HepG2 (cell line): Measurements from ENCODE around the gene HS3ST3A1. TPM values are rescaled to one million over a fixed set of nuclear protein-coding genes. Genes with fewer than 3 reads are reported as not detected.

ENCODE experiments used
- FOXP1 ChIP-seq, 2 experiments: fragments of 450-650 bp in 1 of 2; IDR thresholded peaks; 2 replicates each; pipeline ENCODE4 v1.6.1; 2017 to 2018; ENCODE audit warnings: antibody characterized with exemption in 1 of 2
- IRF2 ChIP-seq: IDR thresholded peaks from 2 replicates; pipeline ENCODE4 v1.6.1; 2018; ENCODE audit warnings: missing genetic modification reagents, missing compliant biosample characterization
- MAFF ChIP-seq: IDR thresholded peaks from 2 replicates; pipeline ENCODE4 v1.6.1; 2011; ENCODE audit warnings: low read depth, low read length, improper control_type of control experiment
- NCOA2 ChIP-seq: sonication (generic); formaldehyde crosslinking; IDR thresholded peaks from 2 replicates; pipeline ENCODE4 v1.8.0; 2022; ENCODE audit warnings: inconsistent platforms
- SP140L ChIP-seq: sonication (generic); formaldehyde crosslinking; IDR thresholded peaks from 2 replicates; pipeline ENCODE4 v1.4.0; 2020; ENCODE audit warnings: missing genetic modification reagents, borderline replicate concordance
- U2AF1 ChIP-seq: fragments of 200-400 bp; formaldehyde crosslinking; optimal IDR thresholded peaks from 2 replicates; pipeline ENCODE3; 2017; ENCODE audit warnings: mild to moderate bottlenecking, low read depth, low read length
- ZNF543 ChIP-seq: sonication (generic); formaldehyde crosslinking; IDR thresholded peaks from 2 replicates; pipeline ENCODE4 v1.4.0; 2020; ENCODE audit warnings: mild to moderate bottlenecking, missing genetic modification reagents
- polyA plus RNA-seq, 8 experiments: library from polyadenylated mRNA; depleted of rRNA in 3 of 8; stranded (reverse) in 7 of 8; unstranded in 1 of 8; fragments of >200 nt; fragmentation: Illumina TruSeq in 4 of 8; extraction: Trizol in 4 of 8; gene quantifications; 2 replicates each; pipeline versions ENCODE4 v1.2.1 to v1.2.3, GENCODE V29; 2011 to 2016; ENCODE audit warnings: low read depth in 4 of 8, missing spikeins in 1 of 8, mixed read lengths in 1 of 8; ENCODE audit not compliant: insufficient read depth in 1 of 8
- total RNA-seq, 5 experiments: library from RNA; depleted of rRNA; stranded (reverse); fragments of >200 nt; fragmentation: Illumina TruSeq; extraction: Trizol; gene quantifications; 2 replicates each; pipeline ENCODE4 v1.2.3, GENCODE V29; 2016; ENCODE audit warnings: low read depth in 1 of 5
- TF ChIP-seq, protein P1 (sequence below): IDR thresholded peaks from 2 replicates; pipeline ENCODE4 v1.4.0; 2020; ENCODE audit warnings: mild to moderate bottlenecking, missing genetic modification reagents
- TF ChIP-seq, protein P2 (sequence below): IDR thresholded peaks from 2 replicates; pipeline ENCODE4 v1.6.1; 2018; ENCODE audit warnings: missing genetic modification reagents
- TF ChIP-seq, protein P3 (sequence below), 2 experiments: sonication (generic) in 1 of 2; formaldehyde crosslinking in 1 of 2; IDR thresholded peaks; 2 replicates each; pipeline versions ENCODE4 v1.4.0 to v1.6.1; 2016 to 2020; ENCODE audit warnings: borderline replicate concordance in 1 of 2, low read depth in 1 of 2, mild to moderate bottlenecking in 1 of 2, missing genetic modification reagents in 1 of 2
- TF ChIP-seq, protein P4 (sequence below): IDR thresholded peaks from 2 replicates; pipeline ENCODE4 v1.6.1; 2018; ENCODE audit warnings: missing genetic modification reagents, mild to moderate bottlenecking, missing compliant biosample characterization
- TF ChIP-seq, protein P5 (sequence below): sonication (generic); formaldehyde crosslinking; IDR thresholded peaks from 2 replicates; pipeline ENCODE4 v1.4.0; 2020; ENCODE audit warnings: missing genetic modification reagents, borderline replicate concordance

The HS3ST3A1 gene
- total and polyA plus RNA-seq, 2 of the 13 experiments (the other 11 are each of a cell fraction or from before 2014, with no cell fraction given), result 1.3 to 3.5 TPM

DNA sequence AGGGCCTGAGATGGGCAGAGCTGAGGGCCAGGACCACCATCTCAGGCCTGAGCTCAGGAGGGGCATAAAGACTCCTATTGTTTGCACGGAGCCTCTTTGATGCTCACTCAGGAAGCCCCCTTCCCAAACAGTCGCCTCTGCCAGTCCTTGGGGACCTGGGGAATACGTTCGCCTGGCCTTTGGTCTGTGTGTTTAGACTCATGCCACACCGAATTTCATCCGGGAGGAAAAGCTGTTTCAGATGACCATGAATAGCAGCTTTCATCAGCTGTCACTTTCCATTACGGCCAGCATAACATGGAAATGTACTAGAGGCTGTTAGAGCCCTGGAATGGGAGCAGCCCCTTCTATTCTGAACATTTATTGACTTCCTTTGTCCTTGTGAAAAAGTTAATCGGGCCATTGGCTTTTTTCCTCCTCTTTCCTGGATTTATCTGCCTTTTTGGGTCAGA, 139.0 kb downstream of the HS3ST3A1 start (continued):
- TF ChIP-seq, protein P1, sequence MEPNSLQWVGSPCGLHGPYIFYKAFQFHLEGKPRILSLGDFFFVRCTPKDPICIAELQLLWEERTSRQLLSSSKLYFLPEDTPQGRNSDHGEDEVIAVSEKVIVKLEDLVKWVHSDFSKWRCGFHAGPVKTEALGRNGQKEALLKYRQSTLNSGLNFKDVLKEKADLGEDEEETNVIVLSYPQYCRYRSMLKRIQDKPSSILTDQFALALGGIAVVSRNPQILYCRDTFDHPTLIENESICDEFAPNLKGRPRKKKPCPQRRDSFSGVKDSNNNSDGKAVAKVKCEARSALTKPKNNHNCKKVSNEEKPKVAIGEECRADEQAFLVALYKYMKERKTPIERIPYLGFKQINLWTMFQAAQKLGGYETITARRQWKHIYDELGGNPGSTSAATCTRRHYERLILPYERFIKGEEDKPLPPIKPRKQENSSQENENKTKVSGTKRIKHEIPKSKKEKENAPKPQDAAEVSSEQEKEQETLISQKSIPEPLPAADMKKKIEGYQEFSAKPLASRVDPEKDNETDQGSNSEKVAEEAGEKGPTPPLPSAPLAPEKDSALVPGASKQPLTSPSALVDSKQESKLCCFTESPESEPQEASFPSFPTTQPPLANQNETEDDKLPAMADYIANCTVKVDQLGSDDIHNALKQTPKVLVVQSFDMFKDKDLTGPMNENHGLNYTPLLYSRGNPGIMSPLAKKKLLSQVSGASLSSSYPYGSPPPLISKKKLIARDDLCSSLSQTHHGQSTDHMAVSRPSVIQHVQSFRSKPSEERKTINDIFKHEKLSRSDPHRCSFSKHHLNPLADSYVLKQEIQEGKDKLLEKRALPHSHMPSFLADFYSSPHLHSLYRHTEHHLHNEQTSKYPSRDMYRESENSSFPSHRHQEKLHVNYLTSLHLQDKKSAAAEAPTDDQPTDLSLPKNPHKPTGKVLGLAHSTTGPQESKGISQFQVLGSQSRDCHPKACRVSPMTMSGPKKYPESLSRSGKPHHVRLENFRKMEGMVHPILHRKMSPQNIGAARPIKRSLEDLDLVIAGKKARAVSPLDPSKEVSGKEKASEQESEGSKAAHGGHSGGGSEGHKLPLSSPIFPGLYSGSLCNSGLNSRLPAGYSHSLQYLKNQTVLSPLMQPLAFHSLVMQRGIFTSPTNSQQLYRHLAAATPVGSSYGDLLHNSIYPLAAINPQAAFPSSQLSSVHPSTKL (CRISPR knock-in tag), result peak; percentile 84
- TF ChIP-seq ZNF543 (CRISPR knock-in tag), result no peak
- TF ChIP-seq, protein P2, sequence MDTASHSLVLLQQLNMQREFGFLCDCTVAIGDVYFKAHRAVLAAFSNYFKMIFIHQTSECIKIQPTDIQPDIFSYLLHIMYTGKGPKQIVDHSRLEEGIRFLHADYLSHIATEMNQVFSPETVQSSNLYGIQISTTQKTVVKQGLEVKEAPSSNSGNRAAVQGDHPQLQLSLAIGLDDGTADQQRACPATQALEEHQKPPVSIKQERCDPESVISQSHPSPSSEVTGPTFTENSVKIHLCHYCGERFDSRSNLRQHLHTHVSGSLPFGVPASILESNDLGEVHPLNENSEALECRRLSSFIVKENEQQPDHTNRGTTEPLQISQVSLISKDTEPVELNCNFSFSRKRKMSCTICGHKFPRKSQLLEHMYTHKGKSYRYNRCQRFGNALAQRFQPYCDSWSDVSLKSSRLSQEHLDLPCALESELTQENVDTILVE (CRISPR knock-in tag), result 0 out of 2 replicates have a peak, but pooled peaks have one; percentile 20
- peak; percentile 98 for TF ChIP-seq NCOA2 (CRISPR knock-in tag)
- peak; percentile 30; the same call in 1 of the 2 replicates for TF ChIP-seq IRF2
- no peak; the same call in 1 of the 2 replicates for TF ChIP-seq SP140L (CRISPR knock-in tag)
- TF ChIP-seq MAFF, result no peak
- no peak for TF ChIP-seq U2AF1
- TF ChIP-seq, protein P3, sequence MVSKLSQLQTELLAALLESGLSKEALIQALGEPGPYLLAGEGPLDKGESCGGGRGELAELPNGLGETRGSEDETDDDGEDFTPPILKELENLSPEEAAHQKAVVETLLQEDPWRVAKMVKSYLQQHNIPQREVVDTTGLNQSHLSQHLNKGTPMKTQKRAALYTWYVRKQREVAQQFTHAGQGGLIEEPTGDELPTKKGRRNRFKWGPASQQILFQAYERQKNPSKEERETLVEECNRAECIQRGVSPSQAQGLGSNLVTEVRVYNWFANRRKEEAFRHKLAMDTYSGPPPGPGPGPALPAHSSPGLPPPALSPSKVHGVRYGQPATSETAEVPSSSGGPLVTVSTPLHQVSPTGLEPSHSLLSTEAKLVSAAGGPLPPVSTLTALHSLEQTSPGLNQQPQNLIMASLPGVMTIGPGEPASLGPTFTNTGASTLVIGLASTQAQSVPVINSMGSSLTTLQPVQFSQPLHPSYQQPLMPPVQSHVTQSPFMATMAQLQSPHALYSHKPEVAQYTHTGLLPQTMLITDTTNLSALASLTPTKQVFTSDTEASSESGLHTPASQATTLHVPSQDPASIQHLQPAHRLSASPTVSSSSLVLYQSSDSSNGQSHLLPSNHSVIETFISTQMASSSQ (IDR thresholded peaks at IDR 0.05; ENCODE audit: low read depth), result 0 out of 2 replicates have a peak, but pooled peaks have one; percentile 8
- TF ChIP-seq, protein P3 (CRISPR knock-in tag; IDR thresholded peaks at IDR 0.05; ENCODE audit: borderline replicate concordance), result peak; percentile 85; the same call in 1 of the 2 replicates
- TF ChIP-seq, protein P4, sequence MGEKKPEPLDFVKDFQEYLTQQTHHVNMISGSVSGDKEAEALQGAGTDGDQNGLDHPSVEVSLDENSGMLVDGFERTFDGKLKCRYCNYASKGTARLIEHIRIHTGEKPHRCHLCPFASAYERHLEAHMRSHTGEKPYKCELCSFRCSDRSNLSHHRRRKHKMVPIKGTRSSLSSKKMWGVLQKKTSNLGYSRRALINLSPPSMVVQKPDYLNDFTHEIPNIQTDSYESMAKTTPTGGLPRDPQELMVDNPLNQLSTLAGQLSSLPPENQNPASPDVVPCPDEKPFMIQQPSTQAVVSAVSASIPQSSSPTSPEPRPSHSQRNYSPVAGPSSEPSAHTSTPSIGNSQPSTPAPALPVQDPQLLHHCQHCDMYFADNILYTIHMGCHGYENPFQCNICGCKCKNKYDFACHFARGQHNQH (CRISPR knock-in tag), result peak; percentile 48; the same call in 1 of the 2 replicates
- no peak for TF ChIP-seq FOXP1 (IDR thresholded peaks at IDR 0.05)
- TF ChIP-seq FOXP1 (CRISPR knock-in tag; IDR thresholded peaks at IDR 0.05), result peak; percentile 33; the same call in 1 of the 2 replicates
- TF ChIP-seq, protein P5, sequence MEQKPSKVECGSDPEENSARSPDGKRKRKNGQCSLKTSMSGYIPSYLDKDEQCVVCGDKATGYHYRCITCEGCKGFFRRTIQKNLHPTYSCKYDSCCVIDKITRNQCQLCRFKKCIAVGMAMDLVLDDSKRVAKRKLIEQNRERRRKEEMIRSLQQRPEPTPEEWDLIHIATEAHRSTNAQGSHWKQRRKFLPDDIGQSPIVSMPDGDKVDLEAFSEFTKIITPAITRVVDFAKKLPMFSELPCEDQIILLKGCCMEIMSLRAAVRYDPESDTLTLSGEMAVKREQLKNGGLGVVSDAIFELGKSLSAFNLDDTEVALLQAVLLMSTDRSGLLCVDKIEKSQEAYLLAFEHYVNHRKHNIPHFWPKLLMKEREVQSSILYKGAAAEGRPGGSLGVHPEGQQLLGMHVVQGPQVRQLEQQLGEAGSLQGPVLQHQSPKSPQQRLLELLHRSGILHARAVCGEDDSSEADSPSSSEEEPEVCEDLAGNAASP (CRISPR knock-in tag), result peak; percentile 52; the same call in 1 of the 2 replicates
